HepG2 (cell line): ENCODE measurements around the gene VAC14. TPM values are rescaled to one million over a fixed set of nuclear protein-coding genes. Genes with fewer than 3 reads are reported as not detected.

Experiments used
- ARNT2 ChIP-seq: sonication (generic); formaldehyde crosslinking; IDR thresholded peaks from 2 replicates; pipeline ENCODE4 v1.8.0; 2022; ENCODE audit warnings: mild to moderate bottlenecking, low read depth, missing genetic modification reagents, moderate library complexity
- BCL6 ChIP-seq: IDR thresholded peaks from 2 replicates; pipeline ENCODE4 v1.6.1; 2016; ENCODE audit warnings: missing genetic modification reagents, missing compliant biosample characterization
- HMG20A ChIP-seq: IDR thresholded peaks from 2 replicates; pipeline ENCODE4 v1.6.1; 2016; ENCODE audit warnings: borderline replicate concordance
- RXRB ChIP-seq: IDR thresholded peaks from 2 replicates; pipeline ENCODE4 v1.6.1; 2016; ENCODE audit warnings: borderline replicate concordance, missing genetic modification reagents, missing compliant biosample characterization
- SRY ChIP-seq: sonication (generic); formaldehyde crosslinking; IDR thresholded peaks from 2 replicates; pipeline ENCODE4 v1.8.0; 2022; ENCODE audit warnings: mild to moderate bottlenecking, missing genetic modification reagents
- TAF1 ChIP-seq: sonication (generic); formaldehyde crosslinking; IDR thresholded peaks from 2 replicates; pipeline ENCODE4 v1.4.0; 2020; ENCODE audit warnings: missing genetic modification reagents
- WIZ ChIP-seq: sonication (generic); formaldehyde crosslinking; IDR thresholded peaks from 2 replicates; pipeline ENCODE4 v1.5.1; 2020; ENCODE audit warnings: mild to moderate bottlenecking, missing genetic modification reagents
- ZFX ChIP-seq: sonication (generic); formaldehyde crosslinking; IDR thresholded peaks from 2 replicates; pipeline ENCODE4 v1.4.0; 2020; ENCODE audit warnings: mild to moderate bottlenecking, low read depth, missing genetic modification reagents, moderate library complexity
- ZNF225 ChIP-seq: sonication (generic); formaldehyde crosslinking; IDR thresholded peaks from 2 replicates; pipeline ENCODE4 v1.4.0; 2020; ENCODE audit warnings: mild to moderate bottlenecking, missing genetic modification reagents
- ZNF263 ChIP-seq: sonication (generic); formaldehyde crosslinking; IDR thresholded peaks from 2 replicates; pipeline ENCODE4 v1.4.0; 2020; ENCODE audit warnings: missing genetic modification reagents
- ZNF264 ChIP-seq: sonication (generic); formaldehyde crosslinking; IDR thresholded peaks from 2 replicates; pipeline ENCODE4 v1.4.0; 2020; ENCODE audit warnings: missing genetic modification reagents
- ZNF329 ChIP-seq: sonication (generic); formaldehyde crosslinking; IDR thresholded peaks from 2 replicates; pipeline ENCODE4 v1.9.0; 2021; ENCODE audit warnings: low read depth, mild to moderate bottlenecking, missing genetic modification reagents
- ZNF570 ChIP-seq: sonication (generic); formaldehyde crosslinking; IDR thresholded peaks from 2 replicates; pipeline ENCODE4 v1.4.0; 2020; ENCODE audit warnings: mild to moderate bottlenecking, missing genetic modification reagents, borderline replicate concordance
- polyA plus RNA-seq, 8 experiments: library from polyadenylated mRNA; depleted of rRNA in 3 of 8; stranded (reverse) in 7 of 8; unstranded in 1 of 8; fragments of >200 nt; fragmentation: Illumina TruSeq in 4 of 8; extraction: Trizol in 4 of 8; gene quantifications; 2 replicates each; pipeline versions ENCODE4 v1.2.1 to v1.2.3, GENCODE V29; 2011 to 2016; ENCODE audit warnings: low read depth in 4 of 8, missing spikeins in 1 of 8, mixed read lengths in 1 of 8; ENCODE audit not compliant: insufficient read depth in 1 of 8
- total RNA-seq, 5 experiments: library from RNA; depleted of rRNA; stranded (reverse); fragments of >200 nt; fragmentation: Illumina TruSeq; extraction: Trizol; gene quantifications; 2 replicates each; pipeline ENCODE4 v1.2.3, GENCODE V29; 2016; ENCODE audit warnings: low read depth in 1 of 5
- TF ChIP-seq, protein P1 (sequence below): IDR thresholded peaks from 2 replicates; pipeline ENCODE4 v1.6.1; 2012; ENCODE audit warnings: low read depth, low read length, improper control_type of control experiment
- TF ChIP-seq, protein P2 (sequence below): IDR thresholded peaks from 2 replicates; pipeline ENCODE4 v1.6.1; 2016; ENCODE audit warnings: low read depth, control low read depth
- TF ChIP-seq, protein P3 (sequence below): sonication (generic); formaldehyde crosslinking; IDR thresholded peaks from 2 replicates; pipeline ENCODE4 v1.9.0; 2022; ENCODE audit warnings: low read depth, missing genetic modification reagents
- TF ChIP-seq, protein P4 (sequence below): sonication (generic); formaldehyde crosslinking; IDR thresholded peaks from 2 replicates; pipeline ENCODE4 v1.5.0; 2020; ENCODE audit warnings: missing genetic modification reagents
- TF ChIP-seq, protein P5 (sequence below): sonication (generic); formaldehyde crosslinking; IDR thresholded peaks from 2 replicates; pipeline ENCODE4 v1.8.0; 2022; ENCODE audit warnings: mild to moderate bottlenecking, missing genetic modification reagents, borderline replicate concordance
- TF ChIP-seq, protein P6 (sequence below): sonication (generic); formaldehyde crosslinking; IDR thresholded peaks from 2 replicates; pipeline ENCODE4 v1.5.0; 2020; ENCODE audit warnings: missing genetic modification reagents, mild to moderate bottlenecking, borderline replicate concordance

VAC14 gene
- total and polyA plus RNA-seq, 2 of the 13 experiments (the other 11 are each of a cell fraction or from before 2014, with no cell fraction given), result 23.5 to 24.6 TPM

DNA sequence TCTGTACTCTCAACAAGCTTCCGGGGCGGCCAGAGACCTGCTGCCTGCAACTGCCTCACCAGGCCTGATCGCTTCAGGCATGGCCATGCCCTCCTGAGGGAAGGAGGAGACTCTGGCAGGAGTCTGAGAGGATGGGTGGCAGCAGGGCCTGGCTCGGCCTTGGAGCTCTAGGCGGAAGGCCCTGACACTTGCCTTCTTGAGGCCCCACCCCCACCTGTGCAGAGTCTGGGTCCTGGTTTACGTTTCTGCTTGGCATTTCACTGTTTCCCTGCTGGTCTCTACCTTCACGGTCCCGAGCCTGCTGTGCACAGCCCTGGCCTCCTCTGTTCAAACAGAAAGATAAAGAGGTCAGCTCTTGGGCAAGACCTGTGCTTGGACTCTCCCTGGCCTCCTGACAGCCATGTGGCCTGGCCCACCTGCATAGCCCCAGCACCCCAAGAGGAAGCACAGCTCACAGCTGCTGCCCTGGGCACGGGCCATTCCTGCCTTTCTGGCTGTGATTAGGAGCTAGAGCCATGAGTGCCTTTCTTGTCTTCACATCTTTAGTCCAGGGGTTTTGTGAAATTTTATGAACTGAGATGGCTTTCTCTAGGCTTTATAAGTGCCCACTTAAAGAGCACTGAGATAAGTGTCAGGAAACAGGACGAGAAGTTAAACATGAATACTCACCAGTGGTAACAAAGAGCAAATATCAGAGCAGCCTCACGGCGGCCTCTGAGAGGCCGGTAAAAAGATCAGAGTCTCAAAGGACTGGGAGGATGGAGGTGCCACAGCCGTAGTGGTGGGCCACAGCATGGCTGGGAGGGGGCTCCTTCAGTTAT, 89.5 kb downstream of the VAC14 start (continued):
- TF ChIP-seq, protein P1, sequence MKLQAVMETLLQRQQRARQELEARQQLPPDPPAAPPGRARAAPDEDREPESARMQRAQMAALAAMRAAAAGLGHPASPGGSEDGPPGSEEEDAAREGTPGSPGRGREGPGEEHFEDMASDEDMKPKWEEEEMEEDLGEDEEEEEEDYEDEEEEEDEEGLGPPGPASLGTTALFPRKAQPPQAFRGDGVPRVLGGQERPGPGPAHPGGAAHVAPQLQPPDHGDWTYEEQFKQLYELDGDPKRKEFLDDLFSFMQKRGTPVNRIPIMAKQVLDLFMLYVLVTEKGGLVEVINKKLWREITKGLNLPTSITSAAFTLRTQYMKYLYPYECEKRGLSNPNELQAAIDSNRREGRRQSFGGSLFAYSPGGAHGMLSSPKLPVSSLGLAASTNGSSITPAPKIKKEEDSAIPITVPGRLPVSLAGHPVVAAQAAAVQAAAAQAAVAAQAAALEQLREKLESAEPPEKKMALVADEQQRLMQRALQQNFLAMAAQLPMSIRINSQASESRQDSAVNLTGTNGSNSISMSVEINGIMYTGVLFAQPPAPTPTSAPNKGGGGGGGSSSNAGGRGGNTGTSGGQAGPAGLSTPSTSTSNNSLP, result no peak
- peak; percentile 30; the same call in 1 of the 2 replicates for TF ChIP-seq HMG20A (CRISPR knock-in tag)
- 0 out of 2 replicates have a peak, but pooled peaks have one; percentile 60 for TF ChIP-seq ZNF329 (CRISPR knock-in tag)
- TF ChIP-seq, protein P2, sequence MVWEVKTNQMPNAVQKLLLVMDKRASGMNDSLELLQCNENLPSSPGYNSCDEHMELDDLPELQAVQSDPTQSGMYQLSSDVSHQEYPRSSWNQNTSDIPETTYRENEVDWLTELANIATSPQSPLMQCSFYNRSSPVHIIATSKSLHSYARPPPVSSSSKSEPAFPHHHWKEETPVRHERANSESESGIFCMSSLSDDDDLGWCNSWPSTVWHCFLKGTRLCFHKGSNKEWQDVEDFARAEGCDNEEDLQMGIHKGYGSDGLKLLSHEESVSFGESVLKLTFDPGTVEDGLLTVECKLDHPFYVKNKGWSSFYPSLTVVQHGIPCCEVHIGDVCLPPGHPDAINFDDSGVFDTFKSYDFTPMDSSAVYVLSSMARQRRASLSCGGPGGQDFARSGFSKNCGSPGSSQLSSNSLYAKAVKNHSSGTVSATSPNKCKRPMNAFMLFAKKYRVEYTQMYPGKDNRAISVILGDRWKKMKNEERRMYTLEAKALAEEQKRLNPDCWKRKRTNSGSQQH (CRISPR knock-in tag), result 0 out of 2 replicates have a peak, but pooled peaks have one; percentile 55
- TF ChIP-seq, protein P3, sequence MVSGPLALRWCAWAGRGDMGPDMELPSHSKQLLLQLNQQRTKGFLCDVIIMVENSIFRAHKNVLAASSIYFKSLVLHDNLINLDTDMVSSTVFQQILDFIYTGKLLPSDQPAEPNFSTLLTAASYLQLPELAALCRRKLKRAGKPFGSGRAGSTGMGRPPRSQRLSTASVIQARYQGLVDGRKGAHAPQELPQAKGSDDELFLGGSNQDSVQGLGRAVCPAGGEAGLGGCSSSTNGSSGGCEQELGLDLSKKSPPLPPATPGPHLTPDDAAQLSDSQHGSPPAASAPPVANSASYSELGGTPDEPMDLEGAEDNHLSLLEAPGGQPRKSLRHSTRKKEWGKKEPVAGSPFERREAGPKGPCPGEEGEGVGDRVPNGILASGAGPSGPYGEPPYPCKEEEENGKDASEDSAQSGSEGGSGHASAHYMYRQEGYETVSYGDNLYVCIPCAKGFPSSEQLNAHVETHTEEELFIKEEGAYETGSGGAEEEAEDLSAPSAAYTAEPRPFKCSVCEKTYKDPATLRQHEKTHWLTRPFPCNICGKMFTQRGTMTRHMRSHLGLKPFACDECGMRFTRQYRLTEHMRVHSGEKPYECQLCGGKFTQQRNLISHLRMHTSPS (CRISPR knock-in tag), result peak; percentile 91
- TF ChIP-seq ZNF570 (CRISPR knock-in tag), result no peak
- TF ChIP-seq, protein P4, sequence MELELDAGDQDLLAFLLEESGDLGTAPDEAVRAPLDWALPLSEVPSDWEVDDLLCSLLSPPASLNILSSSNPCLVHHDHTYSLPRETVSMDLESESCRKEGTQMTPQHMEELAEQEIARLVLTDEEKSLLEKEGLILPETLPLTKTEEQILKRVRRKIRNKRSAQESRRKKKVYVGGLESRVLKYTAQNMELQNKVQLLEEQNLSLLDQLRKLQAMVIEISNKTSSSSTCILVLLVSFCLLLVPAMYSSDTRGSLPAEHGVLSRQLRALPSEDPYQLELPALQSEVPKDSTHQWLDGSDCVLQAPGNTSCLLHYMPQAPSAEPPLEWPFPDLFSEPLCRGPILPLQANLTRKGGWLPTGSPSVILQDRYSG (CRISPR knock-in tag), result no peak
- peak; percentile 62; the same call in 1 of the 2 replicates for TF ChIP-seq BCL6
- peak; percentile 74; the same call in 1 of the 2 replicates for TF ChIP-seq RXRB
- TF ChIP-seq WIZ (CRISPR knock-in tag), result no peak; the same call in 1 of the 2 replicates
- TF ChIP-seq SRY (CRISPR knock-in tag), result peak; percentile 86
- TF ChIP-seq ZNF264 (CRISPR knock-in tag), result peak; percentile 75; the same call in 1 of the 2 replicates
- peak; percentile 83 for TF ChIP-seq ZNF225 (CRISPR knock-in tag)
- 0 out of 2 replicates have a peak, but pooled peaks have one; percentile 39 for TF ChIP-seq TAF1 (CRISPR knock-in tag)
- TF ChIP-seq ARNT2 (CRISPR knock-in tag), result 0 out of 2 replicates have a peak, but pooled peaks have one; percentile 60
- TF ChIP-seq, protein P5, sequence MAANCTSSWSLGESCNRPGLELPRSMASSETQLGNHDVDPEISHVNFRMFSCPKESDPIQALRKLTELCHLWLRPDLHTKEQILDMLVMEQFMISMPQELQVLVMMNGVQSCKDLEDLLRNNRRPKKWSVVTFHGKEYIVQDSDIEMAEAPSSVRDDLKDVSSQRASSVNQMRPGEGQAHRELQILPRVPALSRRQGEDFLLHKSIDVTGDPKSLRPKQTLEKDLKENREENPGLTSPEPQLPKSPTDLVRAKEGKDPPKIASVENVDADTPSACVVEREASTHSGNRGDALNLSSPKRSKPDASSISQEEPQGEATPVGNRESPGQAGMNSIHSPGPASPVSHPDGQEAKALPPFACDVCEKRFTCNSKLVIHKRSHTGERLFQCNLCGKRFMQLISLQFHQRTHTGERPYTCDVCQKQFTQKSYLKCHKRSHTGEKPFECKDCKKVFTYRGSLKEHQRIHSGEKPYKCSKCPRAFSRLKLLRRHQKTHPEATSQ (CRISPR knock-in tag), result no peak
- TF ChIP-seq ZFX (CRISPR knock-in tag), result peak; percentile 93
- TF ChIP-seq ZNF263, result peak; percentile 27; the same call in 1 of the 2 replicates
- TF ChIP-seq, protein P6, sequence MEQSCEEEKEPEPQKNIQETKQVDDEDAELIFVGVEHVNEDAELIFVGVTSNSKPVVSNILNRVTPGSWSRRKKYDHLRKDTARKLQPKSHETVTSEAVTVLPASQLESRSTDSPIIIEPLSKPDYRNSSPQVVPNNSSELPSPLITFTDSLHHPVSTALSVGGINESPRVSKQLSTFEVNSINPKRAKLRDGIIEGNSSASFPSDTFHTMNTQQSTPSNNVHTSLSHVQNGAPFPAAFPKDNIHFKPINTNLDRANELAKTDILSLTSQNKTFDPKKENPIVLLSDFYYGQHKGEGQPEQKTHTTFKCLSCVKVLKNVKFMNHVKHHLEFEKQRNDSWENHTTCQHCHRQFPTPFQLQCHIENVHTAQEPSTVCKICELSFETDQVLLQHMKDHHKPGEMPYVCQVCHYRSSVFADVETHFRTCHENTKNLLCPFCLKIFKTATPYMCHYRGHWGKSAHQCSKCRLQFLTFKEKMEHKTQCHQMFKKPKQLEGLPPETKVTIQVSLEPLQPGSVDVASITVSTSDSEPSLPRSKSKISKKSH, result peak; percentile 80; the same call in 1 of the 2 replicates
